Suprapubic skin (tissue), 4 donors: ENCODE results near the gene ZNF536.

Experiments
- EP300 ChIP-seq: sonication (generic); formaldehyde crosslinking; IDR thresholded peaks from one replicate; pipeline ENCODE4 v1.6.1; 2017; ENCODE audit warnings: antibody characterized with exemption
- POLR2A ChIP-seq, 2 donors: fragments of 450-650 bp; IDR thresholded peaks; one replicate each; pipeline ENCODE4 v1.6.1; 2017; ENCODE audit warnings: antibody characterized with exemption in 2 of 2, mild to moderate bottlenecking in 2 of 2, moderate library complexity in 2 of 2
- POLR2AphosphoS5 ChIP-seq, 3 donors: sonication (generic); formaldehyde crosslinking; IDR thresholded peaks; one replicate each; pipeline ENCODE4 v1.6.1; 2017; ENCODE audit warnings: antibody characterized with exemption in 3 of 3
- TF ChIP-seq, protein P1 (sequence below), 2 donors: fragments of 200-600 bp in 1 of 2; fragments of 450-650 bp in 1 of 2; sonication (generic) in 1 of 2; IDR thresholded peaks; one replicate each; pipeline ENCODE4 v1.5.1; 2016 to 2019; ENCODE audit warnings: antibody characterized with exemption in 2 of 2, mild to moderate bottlenecking in 1 of 2, moderate library complexity in 1 of 2

DNA sequence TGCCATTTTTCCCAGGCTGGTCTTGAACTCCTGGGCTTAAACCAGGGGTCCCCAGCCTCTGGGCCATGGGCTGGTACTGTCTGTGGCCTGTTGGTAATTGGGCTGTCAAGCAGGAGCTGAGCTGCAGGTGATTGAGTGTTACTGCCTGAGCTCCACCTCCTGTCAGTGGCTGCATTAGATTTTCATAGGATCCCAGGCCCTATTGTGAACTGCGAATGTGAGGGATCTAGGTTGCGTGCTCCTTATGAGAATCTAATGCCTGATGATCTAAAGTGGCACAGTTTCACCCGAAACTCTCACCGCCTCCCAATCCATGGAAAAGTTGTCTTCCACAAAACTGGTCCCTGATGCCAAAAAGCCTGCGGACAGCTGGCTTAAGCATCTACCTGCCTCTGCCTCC is 16.6 kb upstream of the ZNF536 start:
- TF ChIP-seq POLR2A (IDR thresholded peaks at IDR 0.05): no peak
- TF ChIP-seq, protein P1, sequence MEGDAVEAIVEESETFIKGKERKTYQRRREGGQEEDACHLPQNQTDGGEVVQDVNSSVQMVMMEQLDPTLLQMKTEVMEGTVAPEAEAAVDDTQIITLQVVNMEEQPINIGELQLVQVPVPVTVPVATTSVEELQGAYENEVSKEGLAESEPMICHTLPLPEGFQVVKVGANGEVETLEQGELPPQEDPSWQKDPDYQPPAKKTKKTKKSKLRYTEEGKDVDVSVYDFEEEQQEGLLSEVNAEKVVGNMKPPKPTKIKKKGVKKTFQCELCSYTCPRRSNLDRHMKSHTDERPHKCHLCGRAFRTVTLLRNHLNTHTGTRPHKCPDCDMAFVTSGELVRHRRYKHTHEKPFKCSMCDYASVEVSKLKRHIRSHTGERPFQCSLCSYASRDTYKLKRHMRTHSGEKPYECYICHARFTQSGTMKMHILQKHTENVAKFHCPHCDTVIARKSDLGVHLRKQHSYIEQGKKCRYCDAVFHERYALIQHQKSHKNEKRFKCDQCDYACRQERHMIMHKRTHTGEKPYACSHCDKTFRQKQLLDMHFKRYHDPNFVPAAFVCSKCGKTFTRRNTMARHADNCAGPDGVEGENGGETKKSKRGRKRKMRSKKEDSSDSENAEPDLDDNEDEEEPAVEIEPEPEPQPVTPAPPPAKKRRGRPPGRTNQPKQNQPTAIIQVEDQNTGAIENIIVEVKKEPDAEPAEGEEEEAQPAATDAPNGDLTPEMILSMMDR (IDR thresholded peaks at IDR 0.05): no peak
- TF ChIP-seq EP300: no peak
- no peak for TF ChIP-seq POLR2AphosphoS5 (IDR thresholded peaks at IDR 0.05)
